K562 (cell line): Measurements from ENCODE around the gene SETDB2. TPM values are rescaled to one million over a fixed set of nuclear protein-coding genes. Genes with fewer than 3 reads are reported as not detected.

Experiments used
- ATAC-seq: fragments of 200-7000 bp; cut with Tn5 transposase; 3 replicates; pipeline ENCODE4 v1.9.1; 2020; ENCODE audit warnings: moderate library complexity
- BruUV-seq: library from RNA; stranded (reverse); fragments of 400-500 nt; replicated peaks from 2 replicates; lab custom pipeline; 2021; lab: Mats Ljungman, UMichigan
- CTCF ChIA-PET: fragments of 300-600 bp; formaldehyde crosslinking; extraction: SDS; loops from one replicate; lab custom pipeline; 2021; ENCODE audit warnings: low intra/inter-chr PET ratio; lab: Yijun Ruan, JAX
- POLR2A ChIA-PET: fragments of 300-600, 350-650 bp; sonication (Branson Sonifier 250); formaldehyde crosslinking; extraction: SDS; loops from one replicate; lab custom pipeline; 2021; ENCODE audit warnings: antibody characterized with exemption, inconsistent platforms; lab: Yijun Ruan, JAX
- DNase-seq, 4 experiments: peaks; one replicate each; pipeline versions ENCODE4 v3.0.0 to v3.0.0-alpha.2; 2011 to 2018; ENCODE audit warnings: low spot score in 3 of 4, mixed read lengths in 3 of 4; ENCODE audit errors: extremely low read depth in 1 of 4
- FAIRE-seq: peaks from 2 replicates; lab custom pipeline; 2011; peaks lifted over from hg19 to GRCh38; lab: Jason Lieb, UNC
- H2AFZ ChIP-seq: 2 replicates; pipeline ENCODE4 v1.6.0; 2011; ENCODE audit warnings: low read depth, low read length, control low read depth, inconsistent platforms
- H3K27ac ChIP-seq: fragments of 200-600 bp; 3 replicates; pipeline ENCODE4 v1.8.0; 2011; ENCODE audit warnings: low read depth, mild to moderate bottlenecking, control low read depth, inconsistent platforms, low read length, moderate library complexity, mixed read lengths; ENCODE audit errors: extremely low read depth
- H3K27me3 ChIP-seq, 2 experiments: fragments of 300-600 bp in 1 of 2; 2 replicates in 1 of 2; 3 replicates in 1 of 2; pipeline versions ENCODE4 v1.6.0 to v1.8.0; 2011; ENCODE audit warnings: inconsistent platforms in 2 of 2, low read length in 2 of 2, mild to moderate bottlenecking in 1 of 2, mixed read lengths in 1 of 2, moderate library complexity in 1 of 2; ENCODE audit not compliant: control insufficient read depth in 2 of 2, insufficient read depth in 2 of 2
- H3K36me3 ChIP-seq: fragments of 300-600 bp; 3 replicates; pipeline ENCODE4 v1.8.0; 2011; ENCODE audit warnings: mild to moderate bottlenecking, low read length, inconsistent platforms; ENCODE audit not compliant: control insufficient read depth, insufficient read depth
- H3K4me1 ChIP-seq, 2 experiments: fragments of 200-600 bp in 1 of 2; replicated peaks in 1 of 2; 2 replicates in 1 of 2; 3 replicates in 1 of 2; pipeline versions ENCODE4 v1.5.1 to v1.8.0; 2011; ENCODE audit warnings: inconsistent platforms in 2 of 2, low read length in 2 of 2, mild to moderate bottlenecking in 1 of 2, mixed read lengths in 1 of 2, moderate library complexity in 1 of 2; ENCODE audit not compliant: control insufficient read depth in 2 of 2, insufficient read depth in 2 of 2
- H3K4me2 ChIP-seq: 2 replicates; pipeline ENCODE4 v1.6.1; 2011; ENCODE audit warnings: low read length, control low read depth, inconsistent platforms, mixed read lengths; ENCODE audit not compliant: insufficient read depth
- H3K4me3 ChIP-seq: fragments of 200-600 bp; sonication (generic), shearing (Covaris generic); 2 replicates; pipeline ENCODE4 v1.5.1; 2016; ENCODE audit warnings: control low read depth, inconsistent platforms
- H3K79me2 ChIP-seq: fragments of 200-600 bp; 3 replicates; pipeline ENCODE4 v1.8.0; 2011; ENCODE audit warnings: low read length, inconsistent platforms; ENCODE audit not compliant: control insufficient read depth, insufficient read depth
- H3K9ac ChIP-seq, 2 experiments: 2 replicates each; pipeline versions ENCODE4 v1.6.0 to v1.6.1; 2011; ENCODE audit warnings: low read depth in 2 of 2, low read length in 2 of 2, control low read depth in 1 of 2, inconsistent platforms in 1 of 2, mild to moderate bottlenecking in 1 of 2, mixed read lengths in 1 of 2; ENCODE audit not compliant: insufficient read depth in 1 of 2
- H3K9me1 ChIP-seq: one replicate; pipeline ENCODE4 v1.6.0; 2011; ENCODE audit warnings: inconsistent platforms, mild to moderate bottlenecking, low read length, moderate library complexity; ENCODE audit not compliant: control insufficient read depth, insufficient read depth
- H3K9me3 ChIP-seq: replicated peaks from 2 replicates; pipeline ENCODE4 v1.5.1; 2011; ENCODE audit warnings: low read depth, low read length, inconsistent platforms; ENCODE audit not compliant: control insufficient read depth, insufficient read depth
- H4K20me1 ChIP-seq: replicated peaks from 2 replicates; pipeline ENCODE4 v1.6.1; 2011; ENCODE audit warnings: low read length, inconsistent platforms, mixed read lengths; ENCODE audit not compliant: control insufficient read depth, insufficient read depth
- BMI1 ChIP-seq: fragments of 150-350 bp; IDR thresholded peaks from 2 replicates; pipeline ENCODE4 v1.6.1; 2014; ENCODE audit warnings: low read length
- CBFA2T3 ChIP-seq: fragments of 450-650 bp; IDR thresholded peaks from 2 replicates; pipeline ENCODE4 v1.6.1; 2017
- HCFC1 ChIP-seq: IDR thresholded peaks from 2 replicates; pipeline ENCODE4 v1.6.1; 2012; ENCODE audit warnings: low read depth, low read length, improper control_type of control experiment
- IFI16 ChIP-seq: fragments of 250-450 bp; sonication (Bioruptor Pico); IDR thresholded peaks from 2 replicates; pipeline ENCODE4 v2.1.2; 2022; ENCODE audit warnings: mild to moderate bottlenecking, inconsistent platforms
- SMC3 ChIP-seq: conservative IDR thresholded peaks from 2 replicates; pipeline ENCODE4 v1.6.1; 2011; ENCODE audit warnings: low read depth, low read length, improper control_type of control experiment; ENCODE audit not compliant: insufficient read depth
- SUPT5H ChIP-seq: fragments of 450-650 bp; IDR thresholded peaks from 2 replicates; pipeline ENCODE4 v1.6.1; 2016
- U2AF2 ChIP-seq: fragments of 200-400 bp; formaldehyde crosslinking; optimal IDR thresholded peaks from 2 replicates; pipeline ENCODE3; 2017; ENCODE audit warnings: low read depth, mild to moderate bottlenecking, low read length
- WGBS: fragments of 100-300 bp; shearing (Covaris generic); methylation state at CpG from one replicate; pipeline ENCODE4 v1.1.6; 2016; ENCODE audit warnings: low coverage, mixed read lengths; ENCODE audit not compliant: insufficient coverage; ENCODE audit errors: missing lambda C conversion rate; 5-methylcytosine and 5-hydroxymethylcytosine counted together
- in situ Hi-C: fragments of 300-500 bp; cut with MboI; formaldehyde crosslinking; loops from 4 replicates; pipeline ENCODE4 v1.15.0; 2018; ENCODE audit warnings: inconsistent platforms, mixed read lengths
- intact Hi-C: fragments of 100-400 bp; cut with micrococcal nuclease; formaldehyde crosslinking; loops from 2 replicates; pipeline ENCODE4 v1.14.2; 2022
- polyA plus RNA-seq, 8 experiments: library from polyadenylated mRNA; depleted of rRNA in 4 of 8; stranded (reverse) in 5 of 8; unstranded in 3 of 8; fragments of >200 nt; fragmentation: Nextera tagmentation in 2 of 8; fragmentation: Illumina TruSeq in 1 of 8; extraction: Ambion mirVana in 2 of 8; extraction: Trizol in 1 of 8; gene quantifications; 2 replicates each; pipeline versions ENCODE4 v1.2.1 to v1.2.3, GENCODE V29; 2011 to 2014; ENCODE audit warnings: inconsistent platforms in 1 of 8, missing spikeins in 1 of 8
- total RNA-seq, 7 experiments: library from RNA; depleted of rRNA in 6 of 7; stranded (reverse); fragments of >200 nt in 6 of 7; fragmentation: Illumina TruSeq in 2 of 7; extraction: Trizol in 2 of 7; gene quantifications; 2 replicates each; pipeline versions ENCODE4 v1.2.1 to v1.2.3, GENCODE V29; 2011 to 2021; ENCODE audit warnings: low replicate concordance in 1 of 7
- TF ChIP-seq, protein P1 (sequence below): sonication (generic); IDR thresholded peaks from 2 replicates; pipeline ENCODE4 v1.6.1; 2016
- TF ChIP-seq, protein P2 (sequence below): fragments of 250-450 bp; sonication (Bioruptor Pico); IDR thresholded peaks from 2 replicates; pipeline ENCODE4 v1.8.0; 2021; ENCODE audit warnings: moderate library complexity, mild to moderate bottlenecking, inconsistent platforms
- TF ChIP-seq, protein P3 (sequence below): sonication (generic); formaldehyde crosslinking; IDR thresholded peaks from 2 replicates; pipeline ENCODE4 v1.8.1; 2023; ENCODE audit warnings: mild to moderate bottlenecking, missing genetic modification reagents

The SETDB2 gene
- total and polyA plus RNA-seq, 9 of the 15 experiments (the other 6 are each of a cell fraction or from before 2014, with no cell fraction given): 1.0 to 9.0 (median 6.1) TPM

DNA sequence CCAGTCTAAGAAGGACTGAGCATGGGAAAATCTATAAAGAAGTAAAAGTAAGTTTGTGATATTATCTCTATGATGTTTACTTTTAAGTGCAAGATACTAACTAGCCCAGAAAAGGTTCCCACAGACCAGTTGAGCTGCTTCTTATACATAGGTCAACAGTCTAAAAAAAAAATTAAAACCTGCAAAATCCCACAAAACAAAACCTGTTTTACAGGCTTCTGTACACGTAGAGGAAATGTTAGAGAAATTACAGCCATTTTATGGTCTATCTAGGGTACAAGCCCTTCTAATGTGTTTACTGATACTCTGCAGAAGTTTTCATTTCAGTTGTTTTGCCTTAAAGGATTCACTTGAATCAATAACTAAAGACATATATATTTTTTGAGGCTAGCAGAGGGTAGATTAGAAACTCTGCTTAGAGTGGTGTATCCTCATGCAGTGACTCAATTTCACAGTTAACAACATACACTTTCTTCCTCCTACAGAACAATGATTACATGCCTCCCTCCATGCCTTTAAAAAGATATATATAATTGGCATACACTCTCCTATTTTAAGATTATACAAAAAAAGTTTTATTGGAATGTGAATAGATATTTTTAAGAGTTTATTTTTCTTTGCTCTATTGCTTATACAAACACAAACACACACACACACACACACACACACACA, 44.1 kb upstream of the SETDB2 start:
- ChIA-PET POLR2A (no interaction called here), CTCF (no interaction called here)
- Histone ChIP-seq H3K36me3 (no peaks in the 10 kb centered on the region), H3K4me1 (no peaks in the 10 kb centered on the region), H3K9me3 (0 out of 2 replicates have a peak, but pooled peaks cover 2% of the 10 kb centered on the region), H3K27ac (no peak overlapping the region; the same call in 2 of the 3 replicates), H3K9me1 (no peaks in the 10 kb centered on the region), H3K79me2 (no peaks in the 10 kb centered on the region; the same call in 1 of the 3 replicates), H3K4me3 (no peak overlapping the region; the same call in 1 of the 2 replicates), H2AFZ (peak overlapping the region; percentile 88; the same call in 1 of the 2 replicates), H3K27me3 (no peaks in the 10 kb centered on the region), H3K4me2 (no peak overlapping the region; the same call in 1 of the 2 replicates), H3K9ac (no peak overlapping the region), H4K20me1 (no peaks in the 10 kb centered on the region)
- in situ Hi-C loops: no loop called here
- BruUV-seq: no TSS peak
- DNase-seq (no peak), ATAC-seq (no peak; the same call in 1 of the 3 replicates), FAIRE-seq (no peak)
- intact Hi-C loops: no loop called here
- 0% methylated on average over 1 of the region's 1 CpG for WGBS
- TF ChIP-seq HCFC1: no peak
- TF ChIP-seq BMI1: no peak

DNA sequence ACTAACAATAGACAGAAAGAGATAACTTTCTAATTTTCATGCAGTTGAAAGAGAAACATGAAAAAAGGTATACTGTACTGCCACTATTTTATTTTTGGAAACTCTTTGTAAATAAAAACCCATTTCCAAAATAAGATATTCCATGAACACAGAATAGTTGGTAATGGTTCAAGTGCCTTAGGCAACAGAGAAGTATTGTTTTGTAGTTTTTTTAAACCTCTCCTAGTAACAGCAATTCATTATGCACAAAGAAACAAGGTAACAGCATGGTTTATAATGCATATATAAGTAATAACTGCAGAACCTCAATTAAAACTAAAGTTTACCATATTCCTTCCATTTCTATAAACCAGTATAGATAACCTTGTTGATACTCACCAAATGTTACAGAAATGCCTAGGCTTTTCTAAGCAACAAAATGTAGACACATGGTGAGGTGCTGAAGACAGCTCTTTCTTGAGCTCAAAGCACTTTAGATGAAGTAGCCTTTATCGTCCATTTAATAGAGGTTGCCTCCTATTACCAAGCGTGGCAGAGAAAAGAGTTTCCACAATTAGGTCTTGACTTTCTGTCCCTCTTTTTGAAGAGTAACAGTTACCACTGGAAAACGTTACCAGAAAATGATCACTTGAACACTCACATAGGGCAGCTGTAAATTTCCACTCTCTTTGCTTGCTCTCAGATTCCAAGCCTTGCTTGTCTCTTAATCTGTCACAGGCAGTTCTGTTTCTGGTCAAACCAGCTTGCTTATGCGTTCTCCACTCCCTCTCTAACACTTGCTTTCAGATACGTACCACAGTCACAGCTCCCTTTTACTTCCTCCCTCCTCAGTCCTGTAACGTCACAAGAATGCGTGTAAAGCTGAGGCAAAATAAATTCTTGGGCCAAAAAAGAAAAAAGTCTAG, 43.1 kb upstream of the SETDB2 start:
- in situ Hi-C loops: no loop called here
- TSS peak; percentile 57 for BruUV-seq
- H3K27me3 ChIP-seq: no peaks in the 10 kb centered on the region
- H3K9me1 ChIP-seq: no peaks in the 10 kb centered on the region
- intact Hi-C loops: no loop called here
- H3K36me3 ChIP-seq: no peaks in the 10 kb centered on the region
- peak overlapping the region; percentile 72 for H3K27ac ChIP-seq
- 0 out of 2 replicates have a peak, but pooled peaks cover 3% of the 10 kb centered on the region for H3K9me3 ChIP-seq
- no peaks in the 10 kb centered on the region for H3K4me1 ChIP-seq
- peak overlapping the region; percentile 23 for H3K4me3 ChIP-seq
- ATAC-seq (peak; percentile 92), FAIRE-seq (peak; percentile 83), DNase-seq (peak in 2 of 4 experiments; percentile 19 to 71)
- peak overlapping the region; percentile 71 for H3K4me2 ChIP-seq
- peak overlapping the region in 1 of 2 experiments; percentile 38; a peak in 2 of 4 replicates for H3K9ac ChIP-seq
- no peaks in the 10 kb centered on the region; the same call in 1 of the 3 replicates for H3K79me2 ChIP-seq
- WGBS: 2% methylated on average over 7 of the region's 7 CpGs
- H4K20me1 ChIP-seq: no peaks in the 10 kb centered on the region
- CTCF ChIA-PET: no interaction called here
- peak overlapping the region; percentile 88 for H2AFZ ChIP-seq
- POLR2A ChIA-PET: interaction anchor here (0.8 kb wide), 1 partner anchor 25 kb away, joined by 4 read pairs; no protein-coding TSS in a partner anchor
- TF ChIP-seq, protein P1, sequence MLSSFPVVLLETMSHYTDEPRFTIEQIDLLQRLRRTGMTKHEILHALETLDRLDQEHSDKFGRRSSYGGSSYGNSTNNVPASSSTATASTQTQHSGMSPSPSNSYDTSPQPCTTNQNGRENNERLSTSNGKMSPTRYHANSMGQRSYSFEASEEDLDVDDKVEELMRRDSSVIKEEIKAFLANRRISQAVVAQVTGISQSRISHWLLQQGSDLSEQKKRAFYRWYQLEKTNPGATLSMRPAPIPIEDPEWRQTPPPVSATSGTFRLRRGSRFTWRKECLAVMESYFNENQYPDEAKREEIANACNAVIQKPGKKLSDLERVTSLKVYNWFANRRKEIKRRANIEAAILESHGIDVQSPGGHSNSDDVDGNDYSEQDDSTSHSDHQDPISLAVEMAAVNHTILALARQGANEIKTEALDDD: peak; percentile 44; the same call in 1 of the 2 replicates
- TF ChIP-seq IFI16: no peak
- TF ChIP-seq SMC3: no peak
- TF ChIP-seq, protein P2, sequence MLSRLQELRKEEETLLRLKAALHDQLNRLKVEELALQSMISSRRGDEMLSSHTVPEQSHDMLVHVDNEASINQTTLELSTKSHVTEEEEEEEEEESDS (CRISPR knock-in tag): no peak
- TF ChIP-seq U2AF2: no peak
- no peak for TF ChIP-seq SUPT5H
- TF ChIP-seq CBFA2T3: peak; percentile 42
- TF ChIP-seq, protein P3, sequence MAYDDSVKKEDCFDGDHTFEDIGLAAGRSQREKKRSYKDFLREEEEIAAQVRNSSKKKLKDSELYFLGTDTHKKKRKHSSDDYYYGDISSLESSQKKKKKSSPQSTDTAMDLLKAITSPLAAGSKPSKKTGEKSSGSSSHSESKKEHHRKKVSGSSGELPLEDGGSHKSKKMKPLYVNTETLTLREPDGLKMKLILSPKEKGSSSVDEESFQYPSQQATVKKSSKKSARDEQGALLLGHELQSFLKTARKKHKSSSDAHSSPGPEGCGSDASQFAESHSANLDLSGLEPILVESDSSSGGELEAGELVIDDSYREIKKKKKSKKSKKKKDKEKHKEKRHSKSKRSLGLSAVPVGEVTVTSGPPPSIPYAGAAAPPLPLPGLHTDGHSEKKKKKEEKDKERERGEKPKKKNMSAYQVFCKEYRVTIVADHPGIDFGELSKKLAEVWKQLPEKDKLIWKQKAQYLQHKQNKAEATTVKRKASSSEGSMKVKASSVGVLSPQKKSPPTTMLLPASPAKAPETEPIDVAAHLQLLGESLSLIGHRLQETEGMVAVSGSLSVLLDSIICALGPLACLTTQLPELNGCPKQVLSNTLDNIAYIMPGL (CRISPR knock-in tag): no peak
